HPDE6-E6E7 (cell line): Measurements from ENCODE around the gene TLR5.

Experiments used
- DNase-seq: peaks from one replicate; pipeline ENCODE4 v3.0.0; 2011; ENCODE audit warnings: missing footprints; ENCODE audit errors: extremely low spot score

Gene TLR5

GRCh38 chr1:223147873-223148272 lies 4.8 kb upstream of the TLR5 start:
- DNase-seq, result no peak

- DNase-seq, result no peak
These were observed 4.4 kb upstream of the TLR5 start for GRCh38 chr1:223147409-223147808.

DNA sequence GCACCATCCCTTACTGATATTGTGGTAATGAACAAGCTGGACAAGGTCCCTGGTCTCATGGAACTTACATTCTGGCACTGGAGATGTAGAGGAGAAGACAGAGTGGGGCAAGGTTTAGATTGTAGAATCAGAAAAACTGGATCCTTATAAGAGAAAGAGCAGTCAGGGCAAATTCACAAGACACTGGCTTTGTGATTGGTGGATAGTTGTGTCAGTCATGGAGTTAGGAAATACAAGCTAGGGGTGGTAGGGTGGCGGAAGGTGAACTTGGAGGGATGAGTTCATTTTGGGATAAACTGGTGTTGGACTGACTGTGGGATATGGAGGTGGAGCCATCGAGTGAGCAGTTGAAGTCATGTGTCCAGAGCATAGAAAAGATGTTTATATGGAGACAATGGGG lies 3.7 kb upstream of the TLR5 start:
- DNase-seq, result no peak

DNA sequence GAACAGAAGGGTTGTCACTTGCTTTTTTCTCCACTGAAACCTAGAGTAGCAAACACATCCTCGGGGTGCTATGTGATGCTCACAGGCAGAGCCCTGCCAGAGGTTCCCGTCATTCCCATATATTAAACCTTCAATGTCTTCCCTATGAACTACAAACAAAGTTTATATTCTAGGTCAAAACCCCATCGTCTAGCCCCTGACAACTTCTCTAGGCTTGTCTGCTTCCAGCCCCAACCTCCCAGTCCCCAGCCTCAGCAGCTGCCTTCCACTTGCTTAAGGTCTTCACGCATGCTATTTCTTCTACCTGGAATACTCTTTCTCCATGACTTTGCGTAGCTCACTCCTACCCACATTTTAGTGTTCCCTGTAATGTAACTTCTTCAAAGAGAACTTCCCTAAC lies 1.9 kb upstream of the TLR5 start:
- DNase-seq, result no peak

- DNase-seq, result no peak
These were observed 1.4 kb upstream of the TLR5 start for GRCh38 chr1:223144431-223144830.

DNA sequence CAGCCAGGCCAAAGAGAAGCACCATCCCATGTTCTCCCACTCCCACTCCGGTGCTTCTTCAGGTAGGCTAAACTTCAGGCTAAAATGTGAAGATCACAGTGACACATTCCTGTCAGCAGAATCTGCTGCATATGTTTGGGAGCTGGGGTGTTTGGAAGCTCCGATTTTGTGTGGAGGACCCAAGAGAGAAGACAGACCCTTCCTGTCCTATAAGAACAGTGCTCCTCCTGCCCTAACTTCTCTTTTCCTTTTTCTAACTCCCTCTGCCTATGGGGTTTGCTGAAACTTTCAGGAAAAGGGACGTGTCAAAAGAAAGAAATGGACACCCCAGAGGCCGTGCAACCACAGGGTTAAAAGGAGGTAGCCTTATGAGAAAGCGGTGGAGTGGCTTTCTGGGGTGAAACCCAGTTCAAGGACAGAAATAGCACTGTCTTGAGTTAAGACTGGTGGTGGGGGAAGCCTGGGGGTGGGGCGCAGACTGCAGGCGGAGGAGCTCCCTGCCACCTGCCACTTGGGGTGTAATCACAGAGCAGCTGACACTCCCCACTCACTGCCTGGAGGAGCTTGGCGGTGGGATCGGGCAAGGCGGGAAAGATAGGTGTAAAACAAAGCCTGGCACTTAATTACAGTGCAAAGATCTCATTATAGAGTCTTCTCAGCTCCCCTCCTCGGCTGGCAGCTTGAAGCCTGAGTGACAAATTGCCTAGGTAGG lies 645 bp upstream of the TLR5 start:
- no peak for DNase-seq

- DNase-seq, result no peak
These were observed 779 bp downstream of the TLR5 start for GRCh38 chr1:223142269-223142668.

- DNase-seq, result no peak
These were observed 2.2 kb downstream of the TLR5 start for GRCh38 chr1:223140611-223141405.

DNA sequence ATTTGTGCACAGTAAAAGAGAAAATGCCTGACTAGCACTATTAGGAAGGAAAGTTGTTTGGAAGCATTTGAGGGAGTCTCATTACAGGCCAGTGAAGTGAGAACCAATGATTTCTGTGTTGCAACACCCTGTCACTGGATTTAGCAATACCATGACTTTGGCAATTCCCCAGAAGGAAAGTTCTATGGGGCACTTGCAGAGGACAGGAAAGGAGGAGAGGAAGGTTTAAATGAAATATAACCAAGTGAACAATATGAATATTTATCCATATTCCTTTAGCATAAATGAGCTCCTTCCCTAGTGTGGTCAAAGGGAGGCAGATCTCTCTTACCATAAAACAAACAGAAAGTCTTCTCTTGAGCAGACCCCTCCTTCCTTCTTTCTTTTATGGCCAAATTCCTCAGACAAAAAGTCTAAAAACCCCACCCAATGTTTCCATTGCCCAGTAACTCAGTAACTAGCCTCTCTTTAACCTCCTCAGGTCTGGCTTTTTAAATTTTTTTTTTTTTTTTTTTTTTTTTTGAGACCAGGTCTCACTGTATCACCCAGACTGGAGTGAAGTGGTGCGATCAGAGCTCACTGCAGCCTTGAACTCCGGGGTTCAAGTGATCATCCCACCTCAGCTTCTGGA lies 5.5 kb downstream of the TLR5 start:
- no peak for DNase-seq

DNA sequence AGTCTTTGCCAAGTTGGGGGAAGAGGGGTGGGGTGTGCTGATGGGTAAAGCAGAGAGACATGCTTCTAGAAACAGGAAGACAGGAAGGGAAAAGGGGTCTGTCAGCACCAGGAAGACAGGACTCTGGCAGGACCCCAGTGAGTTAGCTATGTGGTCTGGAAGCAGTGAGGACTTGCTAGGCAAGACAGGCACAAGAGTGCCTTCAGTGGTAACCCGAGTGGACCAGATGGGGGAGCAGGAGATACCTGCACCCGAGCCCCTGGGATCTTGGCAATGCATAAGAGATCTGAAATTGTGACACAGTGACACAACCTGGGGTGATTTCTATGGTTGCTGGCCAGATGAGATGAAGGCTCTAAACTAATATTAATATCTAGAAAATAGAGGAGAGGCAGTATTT lies 7.0 kb downstream of the TLR5 start:
- DNase-seq, result no peak

- peak; percentile 63 for DNase-seq
These were observed 7.7 kb downstream of the TLR5 start for GRCh38 chr1:223135176-223135942.

- DNase-seq, result peak; percentile 84
These were observed 9.1 kb downstream of the TLR5 start for GRCh38 chr1:223133824-223134435.

DNA sequence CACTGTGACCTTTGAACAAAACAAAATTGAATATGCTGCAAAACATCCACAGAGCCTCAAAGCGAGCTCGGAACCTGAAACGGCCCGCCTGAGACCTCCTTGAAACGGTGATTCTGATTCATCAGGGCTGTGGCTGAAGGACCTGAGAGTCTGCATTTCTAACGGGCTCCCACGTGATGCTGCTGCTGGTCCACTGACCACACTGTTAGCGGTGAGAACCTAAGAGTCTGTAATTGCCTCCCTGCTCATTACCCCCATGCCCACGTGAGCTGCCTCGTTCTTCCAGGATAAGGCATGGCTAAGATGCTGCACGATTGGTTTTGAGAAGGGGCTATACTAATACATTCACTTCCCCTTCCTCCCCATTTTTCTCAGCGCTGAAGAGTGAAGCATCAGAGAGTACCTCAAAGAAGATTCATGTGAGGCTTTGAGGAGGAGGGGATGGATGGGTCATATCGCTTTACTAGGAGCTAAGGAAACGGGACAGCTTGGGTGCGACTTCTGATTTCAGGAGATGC lies 9.7 kb downstream of the TLR5 start:
- no peak for DNase-seq

- peak; percentile 52 for DNase-seq
These were observed 13.7 kb downstream of the TLR5 start for GRCh38 chr1:223129229-223129901.

DNA sequence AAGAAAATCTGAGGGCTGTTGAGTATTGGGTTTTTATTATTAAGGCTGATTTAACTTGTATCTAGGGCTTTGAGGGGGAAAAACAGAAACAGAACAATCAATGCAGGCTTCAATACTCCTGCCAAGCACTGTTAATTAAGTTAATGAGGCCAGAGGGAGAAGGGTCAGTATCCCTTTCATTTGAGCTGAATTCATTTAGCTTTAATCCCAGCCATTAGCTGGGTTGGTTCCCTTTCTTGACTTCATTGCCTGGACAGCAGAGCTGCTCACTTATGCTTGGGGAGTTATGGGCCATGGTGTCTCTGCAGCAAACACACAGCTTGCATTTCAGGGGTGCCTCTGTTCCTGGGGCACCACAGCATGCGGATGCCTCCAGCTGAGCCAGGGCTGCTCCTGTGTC lies 16.3 kb downstream of the TLR5 start:
- no peak for DNase-seq

DNA sequence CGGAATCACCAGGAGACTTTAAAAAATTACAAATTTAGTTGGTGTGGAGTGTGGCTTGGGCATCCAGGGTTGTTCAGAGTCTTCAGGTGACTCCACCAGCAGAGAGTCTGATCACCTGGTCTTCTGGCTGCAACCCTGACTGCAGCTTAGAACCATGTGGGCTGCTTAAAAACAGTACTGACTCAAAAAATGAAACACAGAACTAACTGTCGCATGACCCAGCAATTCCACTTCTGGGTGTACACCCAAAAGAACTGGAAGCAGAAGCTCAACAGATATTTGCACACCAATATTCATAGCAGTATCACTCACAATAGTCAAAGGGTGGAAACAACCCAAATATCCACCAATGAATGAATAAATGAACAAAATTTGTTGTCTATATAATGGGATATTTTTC lies 17.3 kb downstream of the TLR5 start:
- no peak for DNase-seq

GRCh38 chr1:223123011-223123610 lies 19.9 kb downstream of the TLR5 start:
- no peak for DNase-seq

GRCh38 chr1:223118418-223118817 lies 24.6 kb downstream of the TLR5 start:
- DNase-seq, result no peak

DNA sequence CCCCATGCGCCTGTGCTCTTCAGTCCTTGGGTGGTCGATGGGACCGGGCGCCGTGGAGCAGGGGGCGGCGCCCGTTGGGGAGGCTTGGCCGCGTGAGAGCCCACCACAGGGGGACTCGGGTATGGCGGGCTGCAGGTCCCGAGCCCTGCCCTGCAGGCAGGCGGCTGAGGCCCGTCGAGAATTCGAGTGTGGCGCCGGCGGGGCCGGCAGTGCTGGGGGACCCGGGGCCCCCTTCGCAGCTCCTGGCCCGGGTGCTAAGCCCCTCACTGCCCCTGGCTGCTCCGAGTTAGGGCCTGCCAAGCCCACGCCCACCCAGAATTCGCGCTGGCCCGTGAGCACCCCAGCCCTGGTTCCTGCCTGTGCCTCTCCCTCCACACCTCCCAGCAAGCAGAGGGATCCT lies 26.1 kb downstream of the TLR5 start:
- no peak for DNase-seq

DNA sequence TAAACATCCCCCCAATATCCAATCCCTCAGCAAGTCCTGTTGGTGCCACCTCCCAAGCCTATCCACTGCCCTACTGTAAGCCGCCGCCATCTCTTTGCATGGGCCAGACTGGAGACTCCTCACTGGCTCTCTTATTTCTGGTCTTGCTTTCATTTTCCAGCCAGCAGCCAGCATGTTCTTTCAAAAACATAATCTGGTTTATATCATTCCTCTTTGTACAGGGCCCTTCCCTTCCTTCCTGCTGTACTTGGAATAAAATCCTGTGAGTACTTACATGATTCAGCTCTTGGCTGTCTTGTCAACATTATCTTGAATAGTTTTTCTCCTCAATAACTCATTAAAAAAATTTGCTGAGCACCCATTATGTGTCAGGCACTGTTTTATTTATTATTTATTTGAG lies 28.2 kb downstream of the TLR5 start:
- no peak for DNase-seq

- DNase-seq, result no peak
These were observed 32.1 kb downstream of the TLR5 start for GRCh38 chr1:223110952-223111351.
